H1 (cell line): ENCODE results near the gene SELENOF. TPM values are rescaled to one million over a fixed set of nuclear protein-coding genes. Genes with fewer than 3 reads are reported as not detected.

Source experiments
- BACH1 ChIP-seq: IDR thresholded peaks from 2 replicates; pipeline ENCODE4 v1.6.1; 2012; ENCODE audit warnings: low read length, improper control_type of control experiment
- BCL11A ChIP-seq, 2 experiments: IDR thresholded peaks; one replicate each; pipeline ENCODE4 v1.6.1; 2011; ENCODE audit warnings: low read depth in 2 of 2, low read length in 2 of 2, mild to moderate bottlenecking in 2 of 2
- CBX8 ChIP-seq: fragments of 300-800, 300-1000 bp; sonication (generic); IDR thresholded peaks from 2 replicates; pipeline ENCODE4 v1.7.1; 2016; ENCODE audit warnings: low read depth, low read length, borderline replicate concordance
- KDM1A ChIP-seq: fragments of 200-600, 300-600 bp; sonication (generic); IDR thresholded peaks from 2 replicates; pipeline ENCODE4 v1.7.1; 2016; ENCODE audit warnings: mild to moderate bottlenecking, low read length, borderline replicate concordance
- RFX5 ChIP-seq: IDR thresholded peaks from 2 replicates; pipeline ENCODE4 v1.6.1; 2011; ENCODE audit warnings: low read depth, low read length, improper control_type of control experiment, borderline replicate concordance
- SP2 ChIP-seq: IDR thresholded peaks from 2 replicates; pipeline ENCODE4 v1.6.1; 2012; ENCODE audit warnings: mild to moderate bottlenecking, low read length, inconsistent platforms
- SP4 ChIP-seq: IDR thresholded peaks from 2 replicates; pipeline ENCODE4 v1.6.1; 2012; ENCODE audit warnings: low read length, inconsistent platforms
- polyA plus RNA-seq, 7 experiments: library from polyadenylated mRNA; depleted of rRNA in 3 of 7; stranded (reverse) in 5 of 7; unstranded in 2 of 7; fragments of >200 nt in 5 of 7; fragments of 200-250 nt in 2 of 7; gene quantifications; 1 replicate in 5 of 7; 2 replicates in 1 of 7; 4 replicates in 1 of 7; pipeline versions ENCODE4 v1.2.1 to v1.2.3, GENCODE V29; 2011 to 2013; ENCODE audit warnings: missing spikeins in 2 of 7, mixed read lengths in 2 of 7
- total RNA-seq: library from RNA; stranded (reverse); fragmentation: NEBNext Ultra II Directional; extraction: Animal tissue kit (Norgen Biotek cat#: 25700); gene quantifications from 2 replicates; pipeline ENCODE4 v1.2.1, GENCODE V29; 2021
- TF ChIP-seq, protein P1 (sequence below), 3 experiments: IDR thresholded peaks; 1 replicate in 2 of 3; 2 replicates in 1 of 3; pipeline versions ENCODE4 v1.5.1 to v1.6.1; 2011; ENCODE audit warnings: low read length in 3 of 3, mild to moderate bottlenecking in 3 of 3, inconsistent platforms in 2 of 3, low read depth in 1 of 3, moderate library complexity in 1 of 3; ENCODE audit not compliant: insufficient read depth in 1 of 3; ENCODE audit errors: control extremely low read depth in 1 of 3
- TF ChIP-seq, protein P2 (sequence below): IDR thresholded peaks from 2 replicates; pipeline ENCODE4 v1.6.1; 2012; ENCODE audit warnings: inconsistent platforms

The SELENOF gene
- total and polyA plus RNA-seq, 2 of the 8 experiments (the other 6 are each of a cell fraction or from before 2014, with no cell fraction given), result 70.7 to 163 TPM

DNA sequence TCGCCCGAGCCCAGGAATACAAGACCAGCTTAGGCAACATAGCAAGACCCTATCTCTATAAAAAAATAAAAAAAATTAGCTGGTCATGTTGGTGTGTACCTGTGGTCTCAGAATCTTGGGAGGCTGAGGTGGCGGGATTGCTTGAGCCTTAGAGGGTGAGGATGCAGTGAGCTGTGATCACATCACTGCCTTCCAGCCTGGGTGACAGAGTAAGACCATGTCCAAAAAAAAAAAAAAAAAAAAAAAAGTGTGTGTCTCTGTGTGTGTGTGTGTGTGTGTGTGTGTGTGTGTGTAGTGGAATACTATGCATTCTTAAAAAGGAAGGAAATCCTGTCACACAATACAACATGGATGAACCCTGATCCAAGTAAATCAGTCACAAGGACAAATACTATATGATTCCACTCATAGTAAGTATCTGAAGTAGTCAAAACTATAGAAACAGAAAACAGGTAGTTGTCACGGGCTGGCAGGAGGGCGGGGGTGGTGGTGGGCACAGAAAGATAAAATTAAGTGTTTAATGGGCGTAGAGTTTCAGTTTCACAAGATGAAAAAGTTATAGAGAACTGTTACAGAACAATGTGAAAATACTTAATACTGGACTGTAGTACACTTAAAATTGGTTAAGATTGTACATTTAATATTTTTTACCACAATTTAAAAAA is 47.8 kb downstream of the SELENOF start (continued):
- TF ChIP-seq, protein P1, sequence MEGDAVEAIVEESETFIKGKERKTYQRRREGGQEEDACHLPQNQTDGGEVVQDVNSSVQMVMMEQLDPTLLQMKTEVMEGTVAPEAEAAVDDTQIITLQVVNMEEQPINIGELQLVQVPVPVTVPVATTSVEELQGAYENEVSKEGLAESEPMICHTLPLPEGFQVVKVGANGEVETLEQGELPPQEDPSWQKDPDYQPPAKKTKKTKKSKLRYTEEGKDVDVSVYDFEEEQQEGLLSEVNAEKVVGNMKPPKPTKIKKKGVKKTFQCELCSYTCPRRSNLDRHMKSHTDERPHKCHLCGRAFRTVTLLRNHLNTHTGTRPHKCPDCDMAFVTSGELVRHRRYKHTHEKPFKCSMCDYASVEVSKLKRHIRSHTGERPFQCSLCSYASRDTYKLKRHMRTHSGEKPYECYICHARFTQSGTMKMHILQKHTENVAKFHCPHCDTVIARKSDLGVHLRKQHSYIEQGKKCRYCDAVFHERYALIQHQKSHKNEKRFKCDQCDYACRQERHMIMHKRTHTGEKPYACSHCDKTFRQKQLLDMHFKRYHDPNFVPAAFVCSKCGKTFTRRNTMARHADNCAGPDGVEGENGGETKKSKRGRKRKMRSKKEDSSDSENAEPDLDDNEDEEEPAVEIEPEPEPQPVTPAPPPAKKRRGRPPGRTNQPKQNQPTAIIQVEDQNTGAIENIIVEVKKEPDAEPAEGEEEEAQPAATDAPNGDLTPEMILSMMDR (IDR thresholded peaks at IDR 0.05; ENCODE audit: control extremely low read depth in 1 of 3, insufficient read depth in 1 of 3, low read depth in 1 of 3, low read length in 3 of 3), result no peak
- no peak for TF ChIP-seq SP2
- no peak for TF ChIP-seq RFX5
- no peak for TF ChIP-seq KDM1A
- TF ChIP-seq CBX8, result no peak
- TF ChIP-seq, protein P2, sequence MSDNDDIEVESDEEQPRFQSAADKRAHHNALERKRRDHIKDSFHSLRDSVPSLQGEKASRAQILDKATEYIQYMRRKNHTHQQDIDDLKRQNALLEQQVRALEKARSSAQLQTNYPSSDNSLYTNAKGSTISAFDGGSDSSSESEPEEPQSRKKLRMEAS, result no peak
- TF ChIP-seq SP4, result no peak
- no peak for TF ChIP-seq BACH1
- no peak for TF ChIP-seq BCL11A (IDR thresholded peaks at IDR 0.05; ENCODE audit: low read depth in 2 of 2, low read length in 2 of 2)
- TF ChIP-seq, all 59 proteins: peak for 0
